ENCODE measurements around the gene RRP1B.
"Not testable (repeated sequence)": the region's sequence is repeated elsewhere in the genome, so short reads cannot be mapped to it uniquely, and the experiment has no call there.

Gene RRP1B

DNA sequence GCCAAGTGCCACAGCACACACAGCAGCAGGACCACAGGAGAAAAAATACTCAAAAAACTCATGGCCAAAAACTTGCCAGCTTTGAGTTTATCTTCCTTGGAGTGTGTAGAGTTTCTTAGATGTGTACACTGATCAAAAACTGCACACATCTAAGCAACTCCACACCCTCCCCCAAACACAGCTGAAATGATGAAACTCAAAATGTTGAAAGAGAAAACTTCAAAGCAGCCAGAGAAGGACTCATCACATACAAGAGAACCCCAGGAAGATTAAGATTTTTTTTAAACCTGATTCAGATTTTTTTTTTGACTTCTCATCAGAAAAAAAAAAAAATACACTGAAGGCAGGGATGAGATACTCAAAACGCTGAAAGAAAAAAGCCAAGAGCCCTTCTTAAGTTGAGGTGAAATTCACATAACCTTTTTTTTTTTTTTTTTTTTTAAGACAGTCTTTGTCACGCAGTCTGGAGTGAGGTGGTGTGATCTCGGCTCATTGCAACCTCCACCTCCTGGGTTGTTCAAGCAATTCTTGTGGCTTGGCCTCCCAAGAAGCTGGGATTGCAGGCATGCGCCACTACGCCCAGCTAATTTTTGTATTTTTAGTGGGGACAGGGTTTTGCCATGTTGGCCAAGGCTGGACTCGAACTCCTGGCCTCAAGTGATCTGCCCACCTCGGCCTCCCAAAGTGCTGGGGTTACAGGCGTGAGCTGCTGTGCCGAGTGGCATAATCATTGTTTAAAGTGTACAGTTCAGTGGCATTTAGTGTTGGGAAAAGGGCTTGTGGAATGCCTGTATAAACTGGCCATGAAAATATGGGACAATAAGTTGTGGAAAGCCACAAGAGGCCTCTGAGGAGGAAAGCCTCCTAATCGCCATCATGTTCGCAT lies 38.6 kb downstream of the RRP1B start:
- DNase-seq (ENCODE audit: low spot score) = peak; percentile 22

DNA sequence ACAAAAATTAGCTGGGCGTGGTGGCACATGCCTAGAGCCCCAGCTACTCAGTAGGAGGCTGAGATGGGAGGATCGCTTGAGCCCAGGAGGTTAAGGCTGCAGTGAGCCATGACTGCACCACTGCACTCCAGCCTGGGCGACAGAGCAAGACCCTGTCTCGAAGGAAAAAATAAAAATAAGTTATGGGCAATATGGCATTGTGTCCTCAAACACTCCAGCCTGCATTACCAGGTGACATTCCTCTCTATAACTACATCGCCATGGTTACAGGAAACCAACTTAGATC lies 40.1 kb downstream of the RRP1B start:
- DNase-seq (ENCODE audit: low spot score) = not testable (repeated sequence)

DNA sequence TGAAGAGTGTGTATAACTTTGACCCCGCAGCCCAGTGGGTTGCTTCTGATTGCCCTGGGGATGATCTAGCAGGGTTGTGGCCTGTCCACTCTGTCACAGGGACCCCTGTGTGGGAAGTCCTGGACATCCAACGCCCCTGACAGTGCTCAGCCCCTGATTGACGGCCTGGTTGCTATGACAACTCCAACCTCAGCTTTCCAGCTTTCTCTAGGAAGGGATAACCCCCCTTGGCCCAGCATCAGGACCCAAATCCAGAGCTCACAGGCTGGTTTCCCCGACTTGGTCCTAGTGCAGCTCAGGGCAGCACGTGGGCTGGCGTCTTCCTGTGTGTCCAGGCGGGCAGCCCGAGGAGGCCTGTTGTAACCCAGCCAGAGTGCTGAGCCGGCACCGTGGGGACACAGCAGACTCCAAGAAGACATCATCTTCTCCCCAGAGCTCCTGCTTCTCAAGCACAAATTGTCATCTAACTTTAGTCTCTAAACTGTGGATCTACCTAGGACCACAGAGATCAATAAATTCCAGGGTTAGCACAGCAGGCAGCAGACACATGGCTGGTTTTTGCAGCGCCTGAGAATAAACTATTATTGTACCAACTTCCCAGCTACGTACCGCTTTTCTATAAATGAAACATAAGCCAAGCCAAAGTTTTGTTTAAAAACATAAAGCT lies 40.7 kb downstream of the RRP1B start:
- no peak for DNase-seq (ENCODE audit: low spot score)

DNA sequence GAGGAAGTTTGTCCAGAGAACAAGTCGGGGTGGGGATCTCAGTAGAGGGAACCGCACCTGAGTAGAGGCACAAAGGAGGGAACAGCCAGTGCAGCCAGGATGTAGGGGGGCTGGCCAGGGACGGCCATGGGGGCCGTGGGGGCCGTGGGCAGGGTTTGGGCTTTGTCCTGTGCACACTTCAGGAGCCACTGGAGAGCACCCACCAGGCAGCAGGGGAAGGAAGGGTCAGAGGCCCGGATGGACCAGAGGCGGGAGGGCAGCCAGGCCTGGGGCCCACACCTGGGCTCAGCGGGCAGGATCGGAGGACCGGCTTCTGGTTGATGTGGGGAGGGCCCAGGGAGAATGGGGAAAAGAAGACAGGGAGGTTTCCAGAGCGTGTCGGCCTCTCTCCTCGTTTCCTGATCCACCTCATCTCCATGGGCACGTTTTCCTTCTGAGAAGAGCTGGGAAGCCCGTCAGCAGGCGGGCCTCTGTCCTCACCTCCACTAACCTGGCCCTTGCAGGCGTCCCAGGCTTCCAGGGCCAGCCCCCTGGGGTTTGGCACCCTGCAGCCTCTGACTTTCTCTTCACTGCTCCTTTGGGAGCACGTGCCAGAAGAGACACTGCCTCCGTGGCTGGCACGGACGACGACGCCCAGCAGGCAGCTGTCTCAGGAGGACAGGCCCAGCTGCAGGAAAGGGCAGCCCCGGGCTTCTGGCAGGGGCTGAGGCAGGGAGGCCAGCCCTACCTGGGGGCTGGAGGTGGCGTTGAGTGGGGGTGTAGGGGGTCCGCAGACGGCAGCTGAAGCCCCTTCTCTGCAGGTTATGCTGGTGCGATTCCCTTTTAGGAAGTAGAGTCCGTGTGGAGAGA lies 42.8 kb downstream of the RRP1B start:
- no peak for DNase-seq (ENCODE audit: low spot score)

DNA sequence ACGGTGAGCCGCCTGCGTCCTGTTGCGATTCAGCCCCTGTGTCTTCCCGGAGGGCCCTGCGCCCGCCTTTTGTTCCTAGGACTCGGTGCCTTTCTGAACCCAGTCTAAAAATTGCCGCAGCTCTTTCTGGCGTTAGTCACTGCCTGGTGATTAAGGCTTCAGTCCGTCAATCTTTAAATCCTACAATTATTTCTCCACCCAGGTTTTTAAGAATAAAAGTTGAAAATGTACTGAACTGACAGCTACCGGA lies 43.4 kb downstream of the RRP1B start:
- DNase-seq (ENCODE audit: low spot score) = no peak

DNA sequence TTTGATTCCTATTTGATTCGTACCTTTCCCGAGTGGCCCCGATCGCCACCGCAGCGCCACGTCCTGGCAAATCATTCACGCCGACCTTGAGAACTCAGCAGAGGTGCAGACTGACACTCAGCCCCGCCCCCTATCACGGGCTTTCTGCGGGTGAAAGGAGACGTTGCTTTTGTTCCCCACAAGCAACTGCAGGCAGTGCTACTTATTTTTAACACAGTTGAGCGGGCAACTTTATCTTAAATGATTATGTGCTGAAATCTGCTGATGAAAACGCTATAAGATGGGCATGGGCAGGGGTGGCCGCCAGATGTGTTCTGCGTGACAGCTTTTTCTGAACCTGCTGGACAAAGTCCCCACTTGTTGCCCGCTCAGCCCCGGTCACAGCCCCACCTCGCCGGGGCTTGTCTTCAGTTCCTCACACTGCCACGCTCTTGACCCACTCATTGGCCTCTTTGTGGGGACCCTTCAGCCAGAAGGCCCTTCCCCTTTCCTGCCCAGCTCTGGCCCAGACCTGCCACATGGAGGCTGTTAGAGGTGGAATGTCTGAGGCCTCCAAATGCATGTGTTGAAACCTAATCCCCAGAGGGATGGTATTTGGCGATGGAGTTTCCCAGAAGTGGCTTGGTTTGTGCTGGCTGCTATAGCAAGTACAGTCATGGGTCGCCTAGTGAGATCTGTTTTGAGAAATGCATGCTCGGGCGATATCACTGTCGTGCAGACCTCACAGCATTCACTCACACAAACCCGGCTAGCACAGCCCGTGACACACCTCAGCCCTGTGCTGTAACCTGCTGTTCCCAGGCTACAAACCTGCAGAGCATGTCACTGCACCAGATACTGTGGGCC lies 43.9 kb downstream of the RRP1B start:
- DNase-seq (ENCODE audit: low spot score) = peak; percentile 41

DNA sequence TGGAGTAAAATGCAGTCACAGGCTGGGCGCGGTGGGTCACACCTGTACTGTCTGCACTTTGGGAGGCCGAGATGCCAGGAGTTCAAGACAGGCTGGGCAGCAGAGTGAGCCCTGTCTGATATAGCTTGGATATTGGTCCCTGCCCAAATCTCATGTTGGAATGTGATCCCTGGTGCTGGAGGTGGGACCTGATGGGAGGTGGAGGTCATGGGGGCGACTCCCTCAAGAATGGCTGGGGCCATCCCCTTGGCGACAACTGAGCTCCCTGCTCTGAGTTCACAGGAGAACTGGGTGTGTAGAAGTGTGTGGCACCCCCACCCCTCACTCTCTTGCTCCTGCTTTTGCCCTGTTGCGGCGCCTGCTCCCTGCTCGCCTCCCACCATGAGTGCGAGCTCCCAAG lies 48.1 kb downstream of the RRP1B start:
- no peak for DNase-seq (ENCODE audit: low spot score)

DNA sequence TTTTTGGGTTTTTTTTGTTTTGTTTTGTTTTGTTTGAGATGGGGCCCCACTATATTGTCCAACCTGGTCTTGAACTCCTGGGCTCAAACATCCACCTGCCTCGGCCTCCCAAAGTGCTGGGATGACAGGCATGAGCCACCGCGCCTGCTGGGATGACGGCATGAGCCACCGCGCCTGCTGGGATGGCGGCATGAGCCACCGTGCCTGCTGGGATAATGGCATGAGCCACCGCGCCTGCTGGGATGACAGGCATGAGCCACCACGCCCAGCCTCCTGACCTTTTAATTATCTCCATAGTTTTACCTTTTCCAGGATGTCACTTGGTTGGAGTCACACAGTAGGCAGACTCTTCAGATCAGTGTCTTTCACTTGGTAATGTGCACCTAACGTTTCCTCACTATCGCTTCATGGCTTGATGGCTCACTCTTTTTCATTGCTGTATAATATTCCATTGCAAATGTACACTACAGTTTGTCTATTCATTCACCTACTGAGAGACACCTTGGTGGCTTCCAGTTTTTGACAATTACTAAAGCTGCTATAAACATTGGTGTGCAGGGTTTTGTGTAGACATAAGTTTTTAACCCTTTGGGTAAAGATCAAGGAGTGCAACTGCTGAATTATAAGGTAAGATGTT lies 49.5 kb downstream of the RRP1B start:
- DNase-seq (ENCODE audit: low spot score) = no peak

DNA sequence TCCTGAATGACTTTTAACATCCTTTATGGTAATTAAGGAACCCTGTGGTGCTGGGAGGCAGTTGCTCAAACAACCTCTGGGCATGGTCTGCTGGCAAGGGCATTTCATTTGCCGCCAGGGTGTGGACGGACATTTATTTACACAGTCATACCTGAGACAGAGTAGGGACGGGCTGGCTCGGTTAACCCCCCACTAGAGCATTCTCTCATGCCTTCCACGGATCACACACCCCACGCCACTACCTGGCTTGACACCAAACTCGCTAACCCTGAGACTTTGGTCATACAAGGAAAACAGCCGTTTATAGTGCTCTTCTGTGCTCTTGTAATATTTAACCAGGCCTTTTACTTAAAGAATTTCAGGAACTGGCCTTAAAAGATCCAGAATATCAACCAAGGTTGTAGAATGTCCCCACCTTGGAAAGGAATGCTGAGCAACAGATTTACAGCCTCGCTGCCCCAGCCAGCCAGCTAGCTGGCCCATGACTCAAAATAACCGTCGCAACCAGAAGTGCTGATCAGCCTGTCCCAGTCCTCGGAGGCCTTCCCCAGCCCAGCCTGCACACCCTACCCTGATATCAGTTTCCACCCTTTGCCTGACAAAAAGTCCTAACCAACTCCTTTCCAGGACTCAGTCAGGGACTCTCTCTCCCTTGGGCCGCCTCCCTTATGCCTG lies 53.0 kb downstream of the RRP1B start:
- peak; percentile 98 for DNase-seq (ENCODE audit: low spot score)

DNA sequence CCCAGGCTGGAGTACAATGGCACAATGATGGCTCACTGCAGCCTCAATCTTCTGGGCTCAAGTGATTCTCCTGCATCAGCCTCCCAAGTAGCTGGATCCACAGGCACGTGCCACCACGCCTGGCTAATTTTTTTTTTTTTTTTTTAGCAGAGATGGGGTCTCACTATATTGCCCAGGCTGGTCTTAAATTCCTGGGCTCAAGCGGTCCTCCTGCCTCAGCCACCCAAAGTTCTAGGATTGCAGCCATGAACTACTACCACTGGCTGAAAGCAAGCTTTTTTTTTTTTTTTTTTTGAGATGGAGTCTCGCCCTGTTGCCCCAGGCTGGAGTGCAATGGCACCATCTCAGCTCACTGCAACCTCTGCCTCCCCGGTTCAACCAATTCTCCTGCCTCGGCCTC lies 53.8 kb downstream of the RRP1B start:
- DNase-seq (ENCODE audit: low spot score) = not testable (repeated sequence)

DNA sequence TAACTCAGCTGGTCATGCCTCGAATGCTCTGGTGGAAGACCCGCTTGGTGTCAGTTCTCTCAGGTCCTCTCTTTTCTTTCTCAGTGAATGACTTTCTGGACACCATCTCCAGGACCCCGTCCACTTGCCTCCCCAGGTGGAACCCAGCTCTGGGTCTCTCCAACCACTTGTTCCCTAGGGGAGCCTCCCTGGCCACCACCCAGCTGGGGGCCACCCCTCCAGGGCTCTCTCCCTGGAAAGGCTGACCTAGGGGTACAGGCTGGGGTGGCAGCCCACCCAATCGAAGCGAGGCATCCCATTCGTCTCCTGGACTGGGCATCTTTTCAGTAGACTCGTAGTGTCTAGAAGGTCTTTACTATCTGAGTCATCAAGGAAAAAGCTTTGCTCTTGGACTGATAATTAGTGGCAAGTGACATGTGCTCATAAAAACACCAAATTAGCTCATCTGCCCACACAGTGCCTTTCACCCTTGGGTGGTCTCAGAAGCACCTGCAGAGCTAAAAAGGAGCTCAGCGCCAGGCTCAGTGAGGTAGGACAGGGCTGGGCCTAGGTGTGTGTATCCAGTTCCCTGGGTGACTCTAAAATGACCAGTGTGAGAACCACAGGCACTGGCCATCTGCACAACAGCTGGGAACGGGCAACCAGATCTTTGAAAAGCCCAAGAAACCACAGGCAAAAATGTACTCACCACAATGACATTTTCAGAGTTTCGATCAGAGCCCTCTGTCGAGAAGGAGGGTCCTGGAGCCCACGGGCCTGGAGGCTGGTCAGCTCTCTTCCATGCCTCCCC lies 57.2 kb downstream of the RRP1B start:
- peak; percentile 51 for DNase-seq (ENCODE audit: low spot score)

DNA sequence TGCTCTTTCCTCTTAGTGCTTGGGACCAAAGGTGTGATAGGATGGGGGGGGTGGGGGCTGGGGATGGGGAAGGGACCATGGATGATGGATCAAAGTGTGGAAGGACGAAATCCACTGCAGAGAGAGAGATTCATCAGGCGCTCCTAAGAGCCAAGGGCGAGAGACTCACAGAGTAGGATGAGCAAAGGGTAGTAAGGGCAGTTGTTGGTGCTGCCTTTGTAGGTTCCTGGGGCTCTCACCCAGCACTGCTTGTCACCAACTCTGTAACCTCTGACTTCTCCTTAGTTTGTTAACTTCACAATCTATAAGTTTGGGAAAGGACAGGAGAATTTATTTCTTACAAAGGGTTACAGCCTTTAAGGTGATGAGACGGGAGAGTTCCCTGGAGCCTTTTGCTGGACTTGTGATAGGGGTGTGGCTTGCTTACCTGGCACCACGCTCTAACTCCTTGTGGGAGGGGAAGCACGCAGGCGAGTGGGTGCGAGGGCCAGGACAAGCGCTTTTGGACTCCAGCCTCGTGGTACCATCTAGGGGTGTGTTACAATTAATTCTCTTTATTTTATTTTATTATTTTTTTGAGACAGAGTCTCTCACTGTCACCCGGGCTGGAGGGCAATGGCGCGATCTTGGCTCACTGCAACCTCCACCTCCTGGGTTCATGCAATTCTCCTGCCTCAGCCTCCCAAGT lies 58.0 kb downstream of the RRP1B start:
- no peak for DNase-seq (ENCODE audit: low spot score)

DNA sequence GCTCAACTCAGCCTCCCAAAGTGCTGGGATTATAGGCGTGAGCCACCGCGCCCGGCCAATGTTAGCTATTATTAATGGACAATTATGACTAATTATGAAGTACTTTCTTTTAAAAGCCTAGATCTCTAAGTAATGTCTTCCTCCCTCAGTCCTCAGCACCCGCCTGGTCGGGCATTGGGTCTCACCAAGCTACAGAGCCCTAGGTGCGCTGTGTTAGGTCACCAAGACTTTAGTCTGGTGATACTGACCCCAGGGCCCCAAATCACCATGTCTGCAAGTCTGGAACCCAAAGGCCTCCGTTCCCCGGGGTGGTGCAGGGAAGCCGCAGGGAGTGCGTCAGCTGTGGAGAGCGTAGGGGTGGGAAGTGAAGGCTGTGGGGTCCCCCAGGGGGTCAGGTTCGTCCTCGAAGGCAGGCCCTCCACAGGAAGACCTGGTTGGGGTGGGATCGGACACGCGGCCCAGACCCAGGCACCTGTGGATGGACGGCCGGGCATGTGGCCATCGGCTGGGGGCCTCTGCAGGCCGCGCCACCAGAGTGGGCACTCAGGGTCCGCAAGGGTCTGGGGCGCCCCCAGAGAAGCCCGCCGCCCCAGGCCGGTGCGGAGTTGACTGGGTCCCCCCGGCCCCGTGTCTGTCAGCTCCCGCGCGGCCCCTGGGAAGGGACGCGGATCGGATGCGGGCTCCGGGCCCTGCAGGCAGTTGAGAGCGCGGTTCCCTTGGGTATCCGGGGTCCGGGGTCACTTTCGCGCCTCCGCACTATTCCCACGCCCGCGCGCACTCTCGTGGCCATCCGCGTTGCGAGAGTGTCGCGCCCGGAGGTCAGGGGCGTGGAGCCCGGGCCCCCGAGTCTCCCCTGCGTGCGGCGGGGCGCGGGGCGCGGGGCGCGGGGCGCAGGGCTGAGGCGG lies 58.9 kb downstream of the RRP1B start:
- DNase-seq (ENCODE audit: low spot score) = no peak

DNA sequence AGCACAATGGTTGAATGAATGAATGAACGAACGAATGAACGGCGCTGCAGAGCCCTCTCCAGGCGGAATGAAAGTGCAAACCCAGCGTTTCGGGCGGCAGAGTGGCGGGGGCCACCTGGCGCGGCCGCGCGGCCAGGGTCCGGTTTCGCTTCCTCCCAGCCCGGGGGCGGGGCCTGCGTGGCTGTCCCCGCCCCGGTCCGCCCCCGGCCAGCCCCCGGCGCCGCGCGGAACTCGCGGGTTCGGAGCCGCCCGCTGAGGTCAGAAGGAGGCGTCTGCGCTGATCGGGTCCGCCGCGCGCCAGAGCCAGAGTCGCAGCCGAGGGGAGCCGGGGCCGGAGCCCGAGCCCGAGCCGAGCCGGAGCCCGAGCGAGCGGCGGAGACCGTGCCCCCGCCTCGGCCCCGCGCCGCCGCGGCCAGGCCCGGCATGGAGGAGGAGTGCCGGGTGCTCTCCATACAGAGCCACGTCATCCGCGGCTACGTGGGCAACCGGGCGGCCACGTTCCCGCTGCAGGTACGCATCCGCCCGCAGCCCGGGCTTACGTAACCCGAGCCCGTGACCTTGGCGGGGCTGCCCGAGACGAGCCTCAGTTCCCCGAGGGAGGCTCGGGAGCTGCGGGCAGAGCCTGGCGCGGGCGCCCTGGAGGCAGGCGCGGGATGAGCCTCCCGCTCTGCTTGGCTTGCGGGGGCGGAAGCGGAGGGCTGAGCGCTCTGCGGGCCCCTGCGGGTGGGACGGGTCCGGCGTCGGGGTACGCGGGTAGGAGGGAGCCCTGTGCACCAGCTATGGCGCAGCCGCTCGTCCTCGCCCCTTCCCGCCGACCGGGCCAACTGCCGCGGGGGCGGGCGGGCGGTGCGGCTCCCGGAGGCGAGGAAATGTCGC lies 59.8 kb downstream of the RRP1B start, which contains the start of gene PDXK:
TSS of gene PDXK (plus strand) at position 258 of the 876 bp plus-strand sequence. CDS start at position 424, 166 bp downstream.
- peak; percentile 91 for DNase-seq (ENCODE audit: low spot score)

DNA sequence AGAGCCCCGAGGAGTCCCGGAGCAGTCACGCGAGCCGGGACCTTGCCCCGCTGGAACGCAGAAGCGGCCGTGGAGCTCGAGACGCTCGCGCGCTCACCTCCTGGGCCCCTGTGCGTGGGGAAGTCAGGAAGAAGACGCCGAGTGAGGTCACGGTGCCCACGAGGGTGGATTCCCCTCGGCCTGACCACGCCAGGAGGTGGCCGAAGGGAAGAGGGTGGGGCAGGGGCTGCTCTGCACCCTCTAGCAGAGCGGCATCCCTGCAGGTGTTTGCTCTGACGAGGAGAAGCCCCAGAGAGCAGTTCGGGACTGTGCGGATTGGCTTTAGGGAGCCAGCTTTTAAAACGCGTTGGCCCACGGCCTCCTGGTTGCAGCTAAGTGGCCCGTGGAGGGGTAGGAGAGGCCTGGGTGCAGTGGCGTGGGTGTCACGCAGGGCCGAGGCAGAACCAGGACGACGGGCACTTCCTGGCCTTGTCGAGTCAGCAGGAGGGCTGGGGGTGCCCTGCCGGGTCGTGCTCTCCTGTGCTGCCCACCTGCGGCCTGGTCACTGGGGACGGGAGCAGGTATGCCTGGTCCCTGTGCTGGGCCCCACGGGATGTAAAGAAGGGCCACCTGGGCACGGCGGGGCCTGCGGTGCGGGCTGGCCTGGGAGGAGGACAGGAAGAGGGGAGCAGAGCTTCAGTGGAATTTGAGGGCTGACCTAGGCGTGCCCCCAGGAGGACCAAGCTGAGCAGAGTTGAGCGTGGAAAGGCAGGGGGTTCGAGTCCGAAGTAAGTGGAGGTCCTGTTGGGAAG lies 60.6 kb downstream of the RRP1B start:
- DNase-seq (ENCODE audit: low spot score) = no peak

DNA sequence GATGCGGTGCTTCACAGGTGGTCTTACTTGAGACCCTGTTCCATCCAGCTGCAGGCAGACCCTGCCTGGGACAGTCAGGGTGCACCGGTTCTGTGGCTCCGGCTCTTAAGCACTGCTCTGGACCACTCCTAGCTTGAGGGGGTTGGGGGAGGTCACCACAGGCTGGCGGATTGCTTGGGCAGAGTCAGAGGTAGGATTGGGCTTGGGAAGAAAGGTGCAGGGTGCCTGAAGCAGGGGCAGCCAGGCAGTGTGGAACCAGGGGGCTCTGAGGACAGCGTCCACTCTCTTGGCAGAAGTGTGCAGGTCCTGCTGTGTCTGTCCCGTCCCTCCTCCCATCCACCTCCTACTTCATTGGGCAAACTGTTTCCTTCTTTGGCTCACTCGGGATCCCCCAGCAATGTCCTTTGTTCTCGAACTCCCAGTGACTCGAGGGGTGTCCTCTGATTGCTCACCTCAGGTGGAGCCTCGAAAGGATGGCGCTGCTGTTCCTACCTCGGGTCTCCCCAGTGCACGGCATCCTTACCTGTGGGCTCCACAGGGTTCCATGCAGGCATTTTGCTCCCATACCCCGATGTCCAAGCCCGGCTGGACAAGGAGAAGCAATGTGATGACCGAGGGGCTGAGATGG lies 61.3 kb downstream of the RRP1B start:
- no peak for DNase-seq (ENCODE audit: low spot score)

All from kidney tubule cell (primary cell).